AG04450 (cell line): ENCODE measurements around the gene TMEM121. TPM values are rescaled to one million over a fixed set of nuclear protein-coding genes. Genes with fewer than 3 reads are reported as not detected.
A peak's percentile ranks its signal among the peaks of the same experiment; 100 is the strongest.

Source experiments
- CTCF ChIA-PET: fragments of 300-600, 350-600 bp; formaldehyde crosslinking; extraction: SDS; loops from one replicate; lab custom pipeline; 2022; ENCODE audit warnings: antibody characterized with exemption, inconsistent platforms; lab: Charles Lee
- POLR2A ChIA-PET: fragments of 350-600 bp; formaldehyde crosslinking; extraction: SDS; loops from one replicate; lab custom pipeline; 2021; ENCODE audit warnings: antibody characterized with exemption, inconsistent platforms; lab: Yijun Ruan, JAX
- DNase-seq: peaks from one replicate; pipeline ENCODE4 v3.0.0-alpha.2; 2011; ENCODE audit warnings: low read depth, low spot score
- H3K27ac ChIP-seq: one replicate; pipeline ENCODE4 v1.5.1; 2012; ENCODE audit warnings: low read depth, low read length, control low read depth
- H3K27me3 ChIP-seq: one replicate; pipeline ENCODE4 v1.6.0; 2012; ENCODE audit warnings: low read length; ENCODE audit not compliant: control insufficient read depth, insufficient read depth
- H3K4me3 ChIP-seq: 2 replicates; pipeline ENCODE4 v1.5.1; 2011; ENCODE audit warnings: mild to moderate bottlenecking, low read depth, low read length, control low read depth
- H3K9me3 ChIP-seq: 2 replicates; pipeline ENCODE4 v1.5.1; 2012; ENCODE audit warnings: low read length; ENCODE audit not compliant: control insufficient read depth, insufficient read depth
- polyA plus RNA-seq: library from polyadenylated mRNA; depleted of rRNA; stranded (reverse); fragments of >200 nt; gene quantifications from 2 replicates; pipeline ENCODE4 v1.2.3, GENCODE V29; 2011
- TF ChIP-seq, protein P1 (sequence below): IDR thresholded peaks from 2 replicates; pipeline ENCODE4 v1.5.1; 2011; ENCODE audit warnings: low read depth, low read length, control low read depth, inconsistent platforms

Gene TMEM121
- polyA plus RNA-seq, 1 experiment, result 1.5 TPM

DNA sequence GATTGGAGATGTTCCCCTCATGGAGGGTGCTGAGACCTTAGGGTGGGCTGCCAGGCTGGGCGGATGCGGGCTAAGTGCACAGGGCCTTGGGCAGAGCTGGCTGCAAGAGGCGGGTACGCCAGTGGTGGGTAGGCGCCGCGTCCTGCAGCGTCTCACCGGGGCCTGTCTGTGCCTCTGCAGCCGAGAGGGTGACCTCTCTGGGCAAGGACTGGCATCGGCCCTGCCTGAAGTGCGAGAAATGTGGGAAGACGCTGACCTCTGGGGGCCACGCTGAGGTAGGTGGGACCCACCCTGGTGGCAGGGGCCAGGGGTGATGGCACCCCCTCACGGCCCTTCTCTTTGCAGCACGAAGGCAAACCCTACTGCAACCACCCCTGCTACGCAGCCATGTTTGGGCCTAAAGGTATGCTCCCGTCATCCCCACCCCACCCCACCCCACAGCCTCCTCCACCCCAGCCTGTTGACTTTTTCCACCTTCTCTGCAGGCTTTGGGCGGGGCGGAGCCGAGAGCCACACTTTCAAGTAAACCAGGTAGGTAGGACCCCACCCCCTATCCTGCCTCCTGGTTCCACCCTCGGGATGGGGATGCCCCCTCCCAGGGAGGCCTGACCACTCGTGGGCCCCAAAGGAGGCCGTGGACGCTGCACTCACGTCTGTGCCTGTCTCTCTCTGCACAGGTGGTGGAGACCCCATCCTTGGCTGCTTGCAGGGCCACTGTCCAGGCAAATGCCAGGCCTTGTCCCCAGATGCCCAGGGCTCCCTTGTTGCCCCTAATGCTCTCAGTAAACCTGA lies 38.2 kb upstream of the TMEM121 start:
- peaks cover 27% of the 10 kb centered on the region for H3K27me3 ChIP-seq
- ChIA-PET CTCF (interaction anchor here (1.1 to 3.5 kb wide), 3 partner anchors 7 to 285 kb away, joined by 5 to 52 read pairs (median 34); no protein-coding TSS in a partner anchor), POLR2A (no interaction called here)
- no peak overlapping the region for H3K27ac ChIP-seq
- TF ChIP-seq, protein P1, sequence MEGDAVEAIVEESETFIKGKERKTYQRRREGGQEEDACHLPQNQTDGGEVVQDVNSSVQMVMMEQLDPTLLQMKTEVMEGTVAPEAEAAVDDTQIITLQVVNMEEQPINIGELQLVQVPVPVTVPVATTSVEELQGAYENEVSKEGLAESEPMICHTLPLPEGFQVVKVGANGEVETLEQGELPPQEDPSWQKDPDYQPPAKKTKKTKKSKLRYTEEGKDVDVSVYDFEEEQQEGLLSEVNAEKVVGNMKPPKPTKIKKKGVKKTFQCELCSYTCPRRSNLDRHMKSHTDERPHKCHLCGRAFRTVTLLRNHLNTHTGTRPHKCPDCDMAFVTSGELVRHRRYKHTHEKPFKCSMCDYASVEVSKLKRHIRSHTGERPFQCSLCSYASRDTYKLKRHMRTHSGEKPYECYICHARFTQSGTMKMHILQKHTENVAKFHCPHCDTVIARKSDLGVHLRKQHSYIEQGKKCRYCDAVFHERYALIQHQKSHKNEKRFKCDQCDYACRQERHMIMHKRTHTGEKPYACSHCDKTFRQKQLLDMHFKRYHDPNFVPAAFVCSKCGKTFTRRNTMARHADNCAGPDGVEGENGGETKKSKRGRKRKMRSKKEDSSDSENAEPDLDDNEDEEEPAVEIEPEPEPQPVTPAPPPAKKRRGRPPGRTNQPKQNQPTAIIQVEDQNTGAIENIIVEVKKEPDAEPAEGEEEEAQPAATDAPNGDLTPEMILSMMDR, result no peak
- DNase-seq, result no peak
- H3K4me3 ChIP-seq, result no peak overlapping the region
- H3K9me3 ChIP-seq, result no peaks in the 10 kb centered on the region; the same call in 1 of the 2 replicates

DNA sequence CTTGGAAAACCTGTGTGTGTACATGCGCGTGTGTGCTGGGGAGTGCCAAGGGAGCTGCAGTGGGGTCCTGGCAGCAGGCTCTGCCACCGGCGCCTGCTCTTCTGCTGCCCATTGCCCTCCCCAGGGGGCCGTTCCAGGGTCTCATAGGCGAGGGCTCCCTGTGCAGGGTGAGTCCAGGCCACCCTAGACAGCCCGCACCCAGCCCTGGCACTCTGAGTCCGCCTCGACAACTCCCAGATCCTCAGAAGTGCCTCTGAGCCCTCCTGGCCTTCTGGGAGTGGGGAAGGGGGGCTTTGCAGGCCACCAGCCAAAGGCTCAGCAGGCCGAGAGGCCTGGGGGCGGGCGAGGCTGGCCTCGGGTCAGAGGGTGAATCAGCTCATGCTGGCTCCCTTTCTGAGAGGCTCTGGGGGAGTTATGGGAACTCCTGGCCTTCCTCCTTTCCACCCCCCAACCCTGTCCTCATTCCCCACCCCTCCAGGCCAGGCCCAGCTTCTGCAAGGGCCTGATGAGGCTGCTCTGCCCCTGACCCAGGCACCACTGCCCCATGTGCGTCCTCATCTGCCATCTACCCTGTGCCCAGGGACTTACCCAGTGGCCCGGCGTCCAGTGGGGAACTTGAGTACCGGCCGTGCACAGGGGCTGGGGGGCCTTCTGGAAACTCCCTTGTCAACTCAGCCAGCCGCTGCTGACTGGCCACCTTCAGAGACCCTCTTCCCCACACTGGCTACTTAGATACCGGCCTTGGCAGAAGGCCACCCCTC lies 37.4 kb upstream of the TMEM121 start:
- no peak overlapping the region for H3K4me3 ChIP-seq
- TF ChIP-seq, protein P1, result no peak
- no peak overlapping the region for H3K27ac ChIP-seq
- CTCF ChIA-PET, result interaction anchor here (0.8 to 3.5 kb wide), 9 partner anchors 8 to 286 kb away, joined by 3 to 52 read pairs (median 5); no protein-coding TSS in a partner anchor
- no peak for DNase-seq
- peaks cover 27% of the 10 kb centered on the region for H3K27me3 ChIP-seq
- no peaks in the 10 kb centered on the region; the same call in 1 of the 2 replicates for H3K9me3 ChIP-seq
- POLR2A ChIA-PET, result interaction anchor here (0.7 to 1.7 kb wide), 4 partner anchors 8 to 188 kb away, joined by 3 to 15 read pairs (median 4); partner anchors contain the start of gene BRF1

DNA sequence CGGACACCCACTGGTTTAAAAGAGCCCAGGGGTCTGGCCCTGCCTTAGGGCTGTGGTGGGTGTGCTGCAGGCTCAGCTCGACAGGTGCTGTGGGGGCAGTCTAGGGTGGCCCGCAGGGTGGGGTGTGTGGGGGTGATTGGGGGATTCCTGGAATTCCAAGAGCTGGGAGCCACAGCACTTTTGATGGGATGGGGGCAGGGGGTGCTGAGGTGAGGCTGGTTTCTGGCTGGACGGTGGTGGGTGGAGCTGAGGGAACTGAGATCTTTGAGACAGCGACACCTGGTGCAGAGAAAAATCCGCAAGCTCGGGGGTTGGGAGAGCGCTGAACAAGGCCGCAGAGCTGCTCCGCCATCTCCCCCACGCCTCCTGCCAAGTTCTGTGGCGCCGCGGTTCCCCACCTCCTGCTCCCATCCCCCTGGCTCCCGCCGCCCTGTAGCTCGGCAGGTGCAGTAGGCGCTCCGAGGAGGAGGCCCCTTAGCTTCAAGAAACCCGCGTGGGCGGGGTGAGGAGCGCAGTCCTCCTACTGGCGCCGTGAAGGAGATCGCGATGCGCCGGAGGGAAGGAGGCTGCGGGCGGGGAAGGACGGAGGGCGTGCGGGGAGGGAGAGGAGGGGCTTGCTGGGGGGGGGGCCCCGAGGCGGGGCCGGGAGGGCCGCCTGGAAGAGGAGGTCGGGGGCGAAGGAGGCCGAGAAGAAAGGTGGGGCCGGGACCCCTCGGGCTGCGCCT lies 36.7 kb upstream of the TMEM121 start:
- Histone ChIP-seq H3K9me3 (no peaks in the 10 kb centered on the region; the same call in 1 of the 2 replicates), H3K4me3 (peak overlapping the region; percentile 71), H3K27ac (no peak overlapping the region), H3K27me3 (peaks cover 27% of the 10 kb centered on the region)
- CTCF ChIA-PET, result interaction anchor here (0.6 to 3.5 kb wide), 14 partner anchors 9 to 287 kb away, joined by 3 to 52 read pairs (median 4); no protein-coding TSS in a partner anchor
- DNase-seq, result peak; percentile 24
- TF ChIP-seq, protein P1, result peak; percentile 67
- POLR2A ChIA-PET, result interaction anchor here (0.6 to 1.7 kb wide), 5 partner anchors 8 to 735 kb away, joined by 3 to 15 read pairs (median 3); partner anchors contain the start of gene BRF1

DNA sequence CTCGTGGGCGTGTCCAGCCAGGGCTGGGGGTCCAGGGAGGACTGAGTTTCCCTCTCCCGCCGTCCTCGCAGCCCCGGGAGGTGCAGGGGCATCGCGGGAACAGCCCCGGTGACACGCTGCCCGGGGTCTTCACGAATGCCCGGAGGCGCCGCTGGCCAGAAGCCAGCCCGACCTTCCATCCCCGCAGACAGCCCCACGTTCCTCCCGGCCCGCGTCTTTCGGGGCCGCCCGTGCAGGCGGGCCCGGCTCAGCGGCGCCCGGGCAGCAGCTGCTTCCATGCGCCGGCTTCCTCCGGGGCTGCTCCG lies 36.2 kb upstream of the TMEM121 start:
- CTCF ChIA-PET, result interaction anchor here (0.6 to 3.5 kb wide), 13 partner anchors 9 to 119 kb away, joined by 3 to 52 read pairs (median 3); no protein-coding TSS in a partner anchor

More for the DNA sequence above, 36.2 kb upstream of the TMEM121 start:
- Histone ChIP-seq H3K27ac (no peak overlapping the region), H3K9me3 (no peaks in the 10 kb centered on the region; the same call in 1 of the 2 replicates), H3K27me3 (peaks cover 26% of the 10 kb centered on the region), H3K4me3 (peak overlapping the region; percentile 71)
- no peak for DNase-seq
- TF ChIP-seq, protein P1, result no peak
- POLR2A ChIA-PET, result interaction anchor here (0.6 to 1.7 kb wide), 4 partner anchors 9 to 735 kb away, joined by 3 to 15 read pairs (median 4); no protein-coding TSS in a partner anchor
